Sigmoid colon (tissue), 4 donors: ENCODE data around the gene PLAAT5.

Experiments
- POLR2A ChIP-seq, 2 donors: fragments of 450-650 bp; IDR thresholded peaks; one replicate each; pipeline ENCODE4 v1.6.1; 2016; ENCODE audit warnings: antibody characterized with exemption in 2 of 2, mild to moderate bottlenecking in 2 of 2, moderate library complexity in 2 of 2
- POLR2AphosphoS5 ChIP-seq, 4 donors: sonication (generic); formaldehyde crosslinking; IDR thresholded peaks; one replicate each; pipeline ENCODE4 v1.6.1; 2017; ENCODE audit warnings: antibody characterized with exemption in 4 of 4
- TF ChIP-seq, protein P1 (sequence below), 4 experiments: fragments of 450-650 bp in 3 of 4; fragments of 200-600 bp in 1 of 4; IDR thresholded peaks; one replicate each; pipeline ENCODE4 v1.5.1; 2016 to 2019; ENCODE audit warnings: antibody characterized with exemption in 4 of 4, mild to moderate bottlenecking in 3 of 4, moderate library complexity in 2 of 4

DNA sequence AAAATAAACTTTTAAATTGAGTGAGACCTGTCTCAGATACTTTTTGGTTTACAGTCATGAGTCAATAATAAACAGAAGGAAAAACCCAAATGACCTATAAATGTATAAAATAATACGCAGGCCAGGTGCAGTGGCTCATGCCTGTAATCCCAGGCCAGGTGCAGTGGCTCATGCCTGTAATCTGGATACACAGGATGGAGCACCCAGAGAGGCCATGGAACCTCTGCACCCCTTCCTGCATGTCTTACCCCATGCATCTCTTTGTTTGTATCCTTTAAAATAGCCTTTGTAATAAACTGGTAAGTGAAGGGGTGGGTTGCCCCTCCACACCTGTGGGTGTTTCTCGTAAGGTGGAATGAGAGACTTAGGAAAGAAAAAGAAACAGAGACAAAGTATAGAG, 36.7 kb upstream of the PLAAT5 start:
- TF ChIP-seq POLR2A (IDR thresholded peaks at IDR 0.05) (no peak), POLR2AphosphoS5 (IDR thresholded peaks at IDR 0.05) (no peak)
- TF ChIP-seq, protein P1, sequence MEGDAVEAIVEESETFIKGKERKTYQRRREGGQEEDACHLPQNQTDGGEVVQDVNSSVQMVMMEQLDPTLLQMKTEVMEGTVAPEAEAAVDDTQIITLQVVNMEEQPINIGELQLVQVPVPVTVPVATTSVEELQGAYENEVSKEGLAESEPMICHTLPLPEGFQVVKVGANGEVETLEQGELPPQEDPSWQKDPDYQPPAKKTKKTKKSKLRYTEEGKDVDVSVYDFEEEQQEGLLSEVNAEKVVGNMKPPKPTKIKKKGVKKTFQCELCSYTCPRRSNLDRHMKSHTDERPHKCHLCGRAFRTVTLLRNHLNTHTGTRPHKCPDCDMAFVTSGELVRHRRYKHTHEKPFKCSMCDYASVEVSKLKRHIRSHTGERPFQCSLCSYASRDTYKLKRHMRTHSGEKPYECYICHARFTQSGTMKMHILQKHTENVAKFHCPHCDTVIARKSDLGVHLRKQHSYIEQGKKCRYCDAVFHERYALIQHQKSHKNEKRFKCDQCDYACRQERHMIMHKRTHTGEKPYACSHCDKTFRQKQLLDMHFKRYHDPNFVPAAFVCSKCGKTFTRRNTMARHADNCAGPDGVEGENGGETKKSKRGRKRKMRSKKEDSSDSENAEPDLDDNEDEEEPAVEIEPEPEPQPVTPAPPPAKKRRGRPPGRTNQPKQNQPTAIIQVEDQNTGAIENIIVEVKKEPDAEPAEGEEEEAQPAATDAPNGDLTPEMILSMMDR (IDR thresholded peaks at IDR 0.05), result no peak
